SK-N-SH treated with all-trans-retinoic acid at 6 μM for 48 hours (cell line): Measurements from ENCODE around the gene ARFGEF2.

Source experiments
- ATAC-seq: fragments of 200-7000 bp; cut with Tn5 transposase; 3 replicates; pipeline ENCODE4 v1.9.1; 2020; ENCODE audit warnings: mild to moderate bottlenecking, moderate library complexity
- BACH2 ChIP-seq: fragments of 250-450 bp; sonication (Bioruptor Pico); IDR thresholded peaks from 2 replicates; pipeline ENCODE4 v1.9.0; 2021; ENCODE audit warnings: mild to moderate bottlenecking, borderline replicate concordance
- CREB5 ChIP-seq: fragments of 250-450 bp; sonication (Bioruptor Pico); IDR thresholded peaks from 2 replicates; pipeline ENCODE4 v1.5.1; 2020; ENCODE audit warnings: low read depth, mild to moderate bottlenecking, moderate library complexity
- CSDC2 ChIP-seq: fragments of 250-450 bp; sonication (Bioruptor Pico); IDR thresholded peaks from 2 replicates; pipeline ENCODE4 v1.5.0; 2020; ENCODE audit warnings: mild to moderate bottlenecking, moderate library complexity
- CSRNP3 ChIP-seq: fragments of 250-450 bp; sonication (Bioruptor Pico); IDR thresholded peaks from 2 replicates; pipeline ENCODE4 v1.5.1; 2021; ENCODE audit warnings: mild to moderate bottlenecking, moderate library complexity
- ESRRG ChIP-seq: fragments of 250-450 bp; sonication (Bioruptor Pico); IDR thresholded peaks from 2 replicates; pipeline ENCODE4 v1.6.1; 2021; ENCODE audit warnings: mild to moderate bottlenecking
- GLIS3 ChIP-seq: fragments of 250-450 bp; sonication (Bioruptor Pico); IDR thresholded peaks from 2 replicates; pipeline ENCODE4 v1.5.0; 2020; ENCODE audit warnings: mild to moderate bottlenecking, moderate library complexity
- ISL1 ChIP-seq: fragments of 250-450 bp; sonication (Bioruptor Pico); IDR thresholded peaks from 2 replicates; pipeline ENCODE4 v2.1.2; 2022; ENCODE audit warnings: mild to moderate bottlenecking, moderate library complexity
- OSR1 ChIP-seq: fragments of 250-450 bp; sonication (Bioruptor Pico); IDR thresholded peaks from 2 replicates; pipeline ENCODE4 v1.8.0; 2022; ENCODE audit warnings: moderate library complexity, mild to moderate bottlenecking, inconsistent platforms
- PATZ1 ChIP-seq: fragments of 250-450 bp; sonication (Bioruptor Pico); IDR thresholded peaks from 2 replicates; pipeline ENCODE4 v1.8.0; 2020; ENCODE audit warnings: mild to moderate bottlenecking, moderate library complexity, borderline replicate concordance
- POU6F1 ChIP-seq: fragments of 250-450 bp; sonication (Bioruptor Pico); IDR thresholded peaks from 2 replicates; pipeline ENCODE4 v1.8.0; 2021; ENCODE audit warnings: low read depth, mild to moderate bottlenecking, moderate library complexity, borderline replicate concordance
- PPARA ChIP-seq: fragments of 250-450 bp; sonication (Bioruptor Pico); IDR thresholded peaks from 2 replicates; pipeline ENCODE4 v1.5.0; 2020; ENCODE audit warnings: mild to moderate bottlenecking, borderline replicate concordance
- RARB ChIP-seq: fragments of 250-450 bp; sonication (Bioruptor Pico); IDR thresholded peaks from 2 replicates; pipeline ENCODE4 v1.8.0; 2021; ENCODE audit warnings: mild to moderate bottlenecking, moderate library complexity
- SNAI2 ChIP-seq: fragments of 250-450 bp; sonication (Bioruptor Pico); IDR thresholded peaks from 2 replicates; pipeline ENCODE4 v1.5.0; 2020; ENCODE audit warnings: mild to moderate bottlenecking, moderate library complexity
- TCF4 ChIP-seq: fragments of 250-450 bp; sonication (Bioruptor Pico); IDR thresholded peaks from 2 replicates; pipeline ENCODE4 v1.8.0; 2021; ENCODE audit warnings: mild to moderate bottlenecking, moderate library complexity, borderline replicate concordance
- TOX ChIP-seq: fragments of 250-450 bp; sonication (Bioruptor Pico); IDR thresholded peaks from 2 replicates; pipeline ENCODE4 v1.8.0; 2021; ENCODE audit warnings: mild to moderate bottlenecking, moderate library complexity, borderline replicate concordance
- TSHZ2 ChIP-seq: fragments of 250-450 bp; sonication (Bioruptor Pico); IDR thresholded peaks from 2 replicates; pipeline ENCODE4 v1.5.0; 2020; ENCODE audit warnings: mild to moderate bottlenecking, moderate library complexity
- ZC3H10 ChIP-seq: fragments of 250-450 bp; sonication (Bioruptor Pico); IDR thresholded peaks from 2 replicates; pipeline ENCODE4 v1.5.1; 2021; ENCODE audit warnings: mild to moderate bottlenecking, moderate library complexity
- ZFP3 ChIP-seq: fragments of 250-450 bp; sonication (Bioruptor Pico); IDR thresholded peaks from 2 replicates; pipeline ENCODE4 v1.5.0; 2020; ENCODE audit warnings: mild to moderate bottlenecking, moderate library complexity
- ZFP30 ChIP-seq: fragments of 450-650 bp; formaldehyde crosslinking; IDR thresholded peaks from 2 replicates; pipeline ENCODE4 v1.5.0; 2022; ENCODE audit warnings: mild to moderate bottlenecking, moderate library complexity
- ZNF565 ChIP-seq: fragments of 450-650 bp; formaldehyde crosslinking; conservative IDR thresholded peaks from 2 replicates; pipeline ENCODE4 v1.5.0; 2020; ENCODE audit warnings: low read depth, mild to moderate bottlenecking, moderate library complexity
- ZNF70 ChIP-seq: fragments of 450-650 bp; formaldehyde crosslinking; IDR thresholded peaks from 2 replicates; pipeline ENCODE4 v1.5.0; 2020; ENCODE audit warnings: mild to moderate bottlenecking, moderate library complexity
- ZNF8 ChIP-seq: fragments of 450-650 bp; formaldehyde crosslinking; IDR thresholded peaks from 2 replicates; pipeline ENCODE4 v1.5.0; 2020; ENCODE audit warnings: mild to moderate bottlenecking, moderate library complexity

ARFGEF2 gene

GRCh38 chr20:48930878-48931277 lies 9.4 kb downstream of the ARFGEF2 start:
- no peak for TF ChIP-seq CSDC2 (CRISPR knock-in tag)
- no peak for TF ChIP-seq RARB
- TF ChIP-seq ZC3H10 (CRISPR knock-in tag): no peak
- no peak for TF ChIP-seq PATZ1
- TF ChIP-seq, all 23 proteins: peak for 0
- no peak for ATAC-seq

- TF ChIP-seq ZNF70 (CRISPR knock-in tag) (no peak), CSRNP3 (CRISPR knock-in tag) (no peak), CSDC2 (CRISPR knock-in tag) (no peak), OSR1 (no peak), ZFP30 (CRISPR knock-in tag) (no peak), ZFP3 (CRISPR knock-in tag) (no peak), SNAI2 (CRISPR knock-in tag) (no peak), ZNF565 (no peak), TOX (CRISPR knock-in tag) (no peak)
- TF ChIP-seq, all 23 proteins: peak for 0
- no peak for ATAC-seq
Measured at GRCh38 chr20:48931527-48932374, 10.2 kb downstream of the ARFGEF2 start.

- no peak; the same call in 2 of the 3 replicates for ATAC-seq
- TF ChIP-seq ISL1 (no peak), ZNF565 (no peak), TCF4 (CRISPR knock-in tag) (no peak), ZC3H10 (CRISPR knock-in tag) (no peak), CSDC2 (CRISPR knock-in tag) (no peak), ZFP30 (CRISPR knock-in tag) (no peak), CSRNP3 (CRISPR knock-in tag) (no peak), TSHZ2 (no peak), PPARA (no peak), POU6F1 (no peak), ZFP3 (CRISPR knock-in tag) (no peak), BACH2 (CRISPR knock-in tag) (no peak), OSR1 (no peak), ZNF8 (no peak), CREB5 (CRISPR knock-in tag) (no peak), GLIS3 (CRISPR knock-in tag) (no peak), ESRRG (no peak), ZNF70 (CRISPR knock-in tag) (no peak), PATZ1 (no peak)
Measured at GRCh38 chr20:48932375-48932941, 10.9 kb downstream of the ARFGEF2 start.
